Fibroblast of lung (primary cell): ENCODE measurements around the gene GEMIN8.

ENCODE experiments used
- CTCF ChIP-seq, 2 donors: IDR thresholded peaks in 1 of 2; conservative IDR thresholded peaks in 1 of 2; 1 replicate in 1 of 2; 2 replicates in 1 of 2; pipeline ENCODE4 v1.5.1; 2011 to 2012; ENCODE audit warnings: low read length in 2 of 2, control low read depth in 1 of 2, inconsistent platforms in 1 of 2, low read depth in 1 of 2, mild to moderate bottlenecking in 1 of 2
- EZH2 ChIP-seq: IDR thresholded peaks from 2 replicates; pipeline ENCODE4 v1.5.1; 2012; ENCODE audit warnings: low read length, control low read depth, mild to moderate bottlenecking; ENCODE audit errors: missing control alignments

- TF ChIP-seq CTCF (conservative IDR thresholded peaks at IDR 0.05 in 1 of 2, IDR thresholded peaks at IDR 0.05 in 1 of 2; ENCODE audit: low read depth in 1 of 2, low read length in 2 of 2) (no peak), EZH2 (no peak)
These were observed 1.2 kb downstream of the GEMIN8 start for GRCh38 chrX:14028473-14028872.
